Mesothelial cell of epicardium (in vitro differentiated cells): ENCODE results near the gene SH2D2A. TPM values are rescaled to one million over a fixed set of nuclear protein-coding genes. Genes with fewer than 3 reads are reported as not detected.

Experiments used
- DNase-seq, 2 experiments: peaks; one replicate each; pipeline ENCODE4 v3.0.0; 2021; ENCODE audit warnings: low spot score in 2 of 2; ENCODE audit not compliant: unreplicated experiment in 2 of 2
- H3K27ac Mint-ChIP-seq: 2 replicates; pipeline ENCODE4 v1.8.0; 2021; ENCODE audit warnings: mixed read lengths
- H3K27me3 Mint-ChIP-seq: 2 replicates; pipeline ENCODE4 v1.8.0; 2021; ENCODE audit warnings: low read depth, mixed read lengths
- H3K36me3 Mint-ChIP-seq: 2 replicates; pipeline ENCODE4 v1.8.0; 2021; ENCODE audit warnings: mixed read lengths
- H3K4me1 Mint-ChIP-seq: 2 replicates; pipeline ENCODE4 v1.8.0; 2021; ENCODE audit warnings: mixed read lengths
- H3K4me3 Mint-ChIP-seq: 2 replicates; pipeline ENCODE4 v1.8.0; 2021; ENCODE audit warnings: mild to moderate bottlenecking, moderate library complexity, mixed read lengths
- H3K9me3 Mint-ChIP-seq: 2 replicates; pipeline ENCODE4 v1.8.0; 2021; ENCODE audit warnings: mixed read lengths
- total RNA-seq: library from RNA; stranded (reverse); gene quantifications from 3 replicates; pipeline ENCODE4 v1.2.1, GENCODE V29; 2021
- TF ChIP-seq, protein P1 (sequence below): fragments of 200-600 bp; sonication (generic); IDR thresholded peaks from one replicate; pipeline ENCODE4 v1.5.0; 2021; ENCODE audit warnings: antibody characterized with exemption; ENCODE audit not compliant: unreplicated experiment

SH2D2A gene
- total RNA-seq, 1 donor from 2014 or later = 0.89 TPM

GRCh38 chr1:156844102-156844501 is 27.5 kb upstream of the SH2D2A start:
- TF ChIP-seq, protein P1, sequence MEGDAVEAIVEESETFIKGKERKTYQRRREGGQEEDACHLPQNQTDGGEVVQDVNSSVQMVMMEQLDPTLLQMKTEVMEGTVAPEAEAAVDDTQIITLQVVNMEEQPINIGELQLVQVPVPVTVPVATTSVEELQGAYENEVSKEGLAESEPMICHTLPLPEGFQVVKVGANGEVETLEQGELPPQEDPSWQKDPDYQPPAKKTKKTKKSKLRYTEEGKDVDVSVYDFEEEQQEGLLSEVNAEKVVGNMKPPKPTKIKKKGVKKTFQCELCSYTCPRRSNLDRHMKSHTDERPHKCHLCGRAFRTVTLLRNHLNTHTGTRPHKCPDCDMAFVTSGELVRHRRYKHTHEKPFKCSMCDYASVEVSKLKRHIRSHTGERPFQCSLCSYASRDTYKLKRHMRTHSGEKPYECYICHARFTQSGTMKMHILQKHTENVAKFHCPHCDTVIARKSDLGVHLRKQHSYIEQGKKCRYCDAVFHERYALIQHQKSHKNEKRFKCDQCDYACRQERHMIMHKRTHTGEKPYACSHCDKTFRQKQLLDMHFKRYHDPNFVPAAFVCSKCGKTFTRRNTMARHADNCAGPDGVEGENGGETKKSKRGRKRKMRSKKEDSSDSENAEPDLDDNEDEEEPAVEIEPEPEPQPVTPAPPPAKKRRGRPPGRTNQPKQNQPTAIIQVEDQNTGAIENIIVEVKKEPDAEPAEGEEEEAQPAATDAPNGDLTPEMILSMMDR = no peak
- H3K27me3 Mint-ChIP-seq = peaks cover 91% of the 10 kb centered on the region
- H3K4me1 Mint-ChIP-seq = peaks cover 14% of the 10 kb centered on the region
- no peak overlapping the region for H3K4me3 Mint-ChIP-seq
- no peak overlapping the region for H3K27ac Mint-ChIP-seq
- no peaks in the 10 kb centered on the region for H3K36me3 Mint-ChIP-seq
- no peaks in the 10 kb centered on the region for H3K9me3 Mint-ChIP-seq
- no peak for DNase-seq

DNA sequence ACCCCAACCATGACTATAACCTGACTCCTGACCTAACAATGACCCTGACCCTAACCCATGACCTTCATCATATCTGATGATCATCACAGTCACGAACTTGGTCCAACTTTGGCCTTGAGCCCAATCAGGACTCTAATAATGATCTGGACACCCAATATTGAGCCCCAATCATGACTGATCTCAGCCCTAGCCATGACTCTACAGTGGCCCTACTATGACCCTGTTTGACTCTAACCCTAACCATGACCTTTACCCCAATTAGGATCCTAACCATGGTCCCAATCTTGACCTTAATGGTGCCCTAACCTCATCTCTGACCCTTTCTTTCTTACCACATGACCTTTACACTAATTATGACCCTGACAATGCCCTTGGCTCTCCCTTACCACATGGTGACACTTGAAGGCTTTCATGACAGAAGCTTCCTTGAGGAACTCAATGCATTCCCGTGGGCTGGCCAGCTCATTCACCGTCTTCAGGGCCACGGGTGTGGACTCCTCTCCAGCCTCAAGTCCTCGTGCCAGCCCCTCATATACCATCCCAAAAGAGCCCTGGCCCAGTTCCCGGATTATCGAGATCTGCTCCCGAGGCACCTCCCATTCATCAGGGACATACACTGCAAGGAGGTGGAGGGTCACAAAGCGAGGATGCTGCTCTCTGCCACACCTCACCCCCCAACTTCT is 26.1 kb upstream of the SH2D2A start:
- H3K36me3 Mint-ChIP-seq = no peaks in the 10 kb centered on the region
- no peaks in the 10 kb centered on the region for H3K9me3 Mint-ChIP-seq
- DNase-seq = no peak
- peaks cover 89% of the 10 kb centered on the region for H3K27me3 Mint-ChIP-seq
- no peak overlapping the region for H3K4me3 Mint-ChIP-seq
- H3K4me1 Mint-ChIP-seq = peaks cover 5% of the 10 kb centered on the region
- H3K27ac Mint-ChIP-seq = no peak overlapping the region
- TF ChIP-seq, protein P1 = no peak

GRCh38 chr1:156841295-156841855 is 24.7 kb upstream of the SH2D2A start:
- Mint-ChIP-seq H3K9me3 (no peaks in the 10 kb centered on the region), H3K27me3 (peaks cover 89% of the 10 kb centered on the region), H3K4me1 (peaks cover 7% of the 10 kb centered on the region)

GRCh38 chr1:156840898-156841279 is 24.2 kb upstream of the SH2D2A start:
- Mint-ChIP-seq H3K36me3 (no peaks in the 10 kb centered on the region), H3K27me3 (peaks cover 89% of the 10 kb centered on the region), H3K4me1 (peaks cover 10% of the 10 kb centered on the region), H3K9me3 (no peaks in the 10 kb centered on the region), H3K4me3 (no peak overlapping the region), H3K27ac (no peak overlapping the region)
- TF ChIP-seq, protein P1 = no peak
- no peak for DNase-seq

More at GRCh38 chr1:156841295-156841855, 24.7 kb upstream of the SH2D2A start:
- no peak for DNase-seq
- Mint-ChIP-seq H3K27ac (no peak overlapping the region), H3K4me3 (no peak overlapping the region), H3K36me3 (no peaks in the 10 kb centered on the region)
- TF ChIP-seq, protein P1 = no peak

DNA sequence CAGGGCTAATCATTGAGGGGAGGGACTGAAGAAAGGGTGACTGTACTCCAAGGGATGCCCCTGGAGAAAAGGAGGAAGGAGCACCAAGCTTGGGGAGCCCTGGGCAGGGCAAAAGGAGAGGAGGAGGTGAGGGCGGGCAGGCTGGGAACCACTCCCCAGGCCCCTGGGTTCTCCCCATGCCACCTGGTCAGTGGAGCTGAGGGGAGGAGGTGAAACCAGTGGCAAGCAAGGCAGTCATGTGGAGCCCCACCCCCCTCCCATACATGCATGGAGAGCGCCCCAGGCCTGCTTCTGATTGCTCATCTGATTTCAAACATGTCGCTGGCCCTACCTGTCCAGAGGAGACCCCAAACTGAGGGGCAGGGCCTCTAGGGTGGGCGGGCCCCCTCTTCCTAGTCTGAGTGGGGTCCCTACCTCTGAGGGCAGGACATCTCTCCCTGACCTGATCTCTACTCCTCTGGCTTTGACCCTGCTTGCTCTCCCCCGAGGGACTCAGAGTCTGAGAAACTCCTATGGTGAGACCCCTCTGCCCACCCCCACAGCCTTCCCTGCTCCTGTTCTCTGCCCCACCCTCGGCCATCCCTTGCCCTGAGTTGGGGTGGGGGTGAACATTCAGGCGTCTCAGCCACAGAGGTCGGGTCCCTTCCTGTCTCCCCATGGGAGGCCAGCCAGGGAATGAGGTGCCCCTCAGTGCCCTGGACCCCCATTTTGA is 23.7 kb upstream of the SH2D2A start:
- no peak for DNase-seq
- Mint-ChIP-seq H3K27ac (no peak overlapping the region), H3K4me1 (peaks cover 13% of the 10 kb centered on the region), H3K4me3 (no peak overlapping the region), H3K9me3 (no peaks in the 10 kb centered on the region), H3K27me3 (peaks cover 89% of the 10 kb centered on the region), H3K36me3 (no peaks in the 10 kb centered on the region)
- TF ChIP-seq, protein P1 = no peak
